Small intestine (tissue), 7 donors: Measurements from ENCODE around the gene ULK2. TPM values are rescaled to one million over a fixed set of nuclear protein-coding genes. Genes with fewer than 3 reads are reported as not detected.

Experiments used
- DNase-seq, 2 donors: peaks; one replicate each; pipeline versions ENCODE4 v3.0.0 to v3.0.0-alpha.2; 2013
- FAIRE-seq: peaks from 2 replicates; lab custom pipeline; 2012; peaks lifted over from hg19 to GRCh38; lab: Jason Lieb, UNC
- H3K27ac ChIP-seq, 3 donors: one replicate each; pipeline ENCODE4 v1.5.1; 2013; ENCODE audit warnings: low read length in 2 of 3, mild to moderate bottlenecking in 2 of 3, control low read depth in 1 of 3, inconsistent platforms in 1 of 3, low read depth in 1 of 3, moderate library complexity in 1 of 3
- H3K27me3 ChIP-seq, 3 donors: one replicate each; pipeline ENCODE4 v1.6.1; 2013; ENCODE audit warnings: low read length in 3 of 3, inconsistent platforms in 1 of 3; ENCODE audit not compliant: control insufficient read depth in 3 of 3, insufficient read depth in 3 of 3
- H3K36me3 ChIP-seq, 3 donors: one replicate each; pipeline ENCODE4 v1.6.1; 2013; ENCODE audit warnings: low read length in 3 of 3, inconsistent platforms in 1 of 3, low read depth in 1 of 3, mild to moderate bottlenecking in 1 of 3, moderate library complexity in 1 of 3; ENCODE audit not compliant: control insufficient read depth in 3 of 3, insufficient read depth in 2 of 3
- H3K4me1 ChIP-seq, 3 donors: one replicate each; pipeline ENCODE4 v1.6.1; 2013; ENCODE audit warnings: low read length in 2 of 3, inconsistent platforms in 1 of 3, low read depth in 1 of 3, mild to moderate bottlenecking in 1 of 3, moderate library complexity in 1 of 3; ENCODE audit not compliant: control insufficient read depth in 3 of 3, insufficient read depth in 2 of 3
- H3K4me3 ChIP-seq, 3 donors: one replicate each; pipeline ENCODE4 v1.5.1; 2013; ENCODE audit warnings: low read length in 3 of 3, control low read depth in 1 of 3, inconsistent platforms in 1 of 3, low read depth in 1 of 3, mild to moderate bottlenecking in 1 of 3, moderate library complexity in 1 of 3
- H3K9me3 ChIP-seq, 2 donors: one replicate each; pipeline ENCODE4 v1.6.1; 2013; ENCODE audit warnings: low read depth in 1 of 2, low read length in 1 of 2; ENCODE audit not compliant: control insufficient read depth in 2 of 2, insufficient read depth in 1 of 2
- WGBS, 3 donors: extraction: QIAGEN DNeasy Blood & Tissue Kit; methylation state at CpG; one replicate each; pipeline ENCODE4 v1.1.7; 2013; 5-methylcytosine and 5-hydroxymethylcytosine counted together
- polyA plus RNA-seq, 4 donors: library from polyadenylated mRNA; stranded (reverse) in 3 of 4; unstranded in 1 of 4; fragments of 200-250 nt in 3 of 4; fragments of 120-200 nt in 1 of 4; gene quantifications; one replicate each; pipeline versions ENCODE4 v1.2.1 to v1.2.3, GENCODE V29; 2013
- donor health status: healthy with polysubstance abuse.
- donor health status: control.
- donor health status: control.
- donor health status: Bipolar disorder and iron deficiency.
- donor health status: healthy.

Gene ULK2
- polyA plus RNA-seq, 4 donors: 1.8 to 11.4 (median 3.5) TPM

DNA sequence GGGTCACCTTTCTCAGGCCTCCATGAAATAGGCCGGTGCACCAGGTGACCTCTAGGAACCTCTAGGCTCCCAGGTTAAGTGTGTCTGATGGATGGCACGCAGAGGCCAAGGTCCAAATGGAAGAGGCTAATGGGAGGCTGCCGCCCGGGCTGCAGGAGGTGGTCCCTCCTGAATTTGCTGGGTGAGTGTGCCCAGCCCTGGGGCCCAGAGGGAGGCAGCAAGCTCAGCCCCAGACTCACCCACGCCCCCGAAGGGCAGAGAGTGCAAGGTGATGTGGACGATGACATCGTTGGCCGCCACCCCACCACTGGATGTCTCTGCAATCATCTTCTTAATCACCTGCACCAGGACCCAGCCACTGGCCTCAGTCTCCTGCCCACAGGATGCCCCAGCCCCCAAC, 129.0 kb downstream of the ULK2 start:
- DNase-seq (no peak), FAIRE-seq (no peak)
- H3K4me1 ChIP-seq: peaks cover 0 to 21% (median 5%) of the 10 kb centered on the region in 3 donors
- H3K9me3 ChIP-seq: no peaks in the 10 kb centered on the region
- H3K27me3 ChIP-seq: no peaks in the 10 kb centered on the region
- H3K36me3 ChIP-seq: no peaks in the 10 kb centered on the region
- no peak overlapping the region for H3K4me3 ChIP-seq
- H3K27ac ChIP-seq: no peak overlapping the region
- 80 to 94% (median 93%) methylated on average over 9 of the region's 9 CpGs for WGBS, 3 donors

DNA sequence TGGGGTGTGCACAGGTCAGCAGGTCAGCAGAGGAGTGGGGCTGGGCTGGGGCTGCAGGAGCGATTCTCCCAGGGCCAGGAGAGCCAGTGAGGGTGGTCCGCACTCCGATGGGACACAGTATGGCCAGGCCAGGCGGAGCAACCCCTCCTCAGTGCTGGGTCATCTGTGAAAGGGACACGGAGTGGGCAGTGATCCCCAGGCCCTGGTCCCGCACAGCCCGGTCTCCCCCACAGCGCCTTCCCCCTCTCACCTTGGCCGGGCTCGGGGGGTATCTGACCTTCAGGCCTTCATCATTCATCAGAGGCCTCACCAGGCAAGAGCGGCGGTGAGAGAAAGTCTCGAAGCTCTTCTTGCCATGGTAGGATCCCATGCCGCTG, 129.7 kb downstream of the ULK2 start:
- Histone ChIP-seq H3K27me3 (no peaks in the 10 kb centered on the region), H3K36me3 (no peaks in the 10 kb centered on the region), H3K9me3 (no peaks in the 10 kb centered on the region), H3K4me1 (peaks cover 0 to 21% (median 5%) of the 10 kb centered on the region in 3 donors), H3K4me3 (no peak overlapping the region), H3K27ac (no peak overlapping the region)
- DNase-seq (no peak), FAIRE-seq (no peak)
- 93 to 99% (median 93%) methylated on average over 11 to 14 of the region's 14 CpGs for WGBS, 3 donors

DNA sequence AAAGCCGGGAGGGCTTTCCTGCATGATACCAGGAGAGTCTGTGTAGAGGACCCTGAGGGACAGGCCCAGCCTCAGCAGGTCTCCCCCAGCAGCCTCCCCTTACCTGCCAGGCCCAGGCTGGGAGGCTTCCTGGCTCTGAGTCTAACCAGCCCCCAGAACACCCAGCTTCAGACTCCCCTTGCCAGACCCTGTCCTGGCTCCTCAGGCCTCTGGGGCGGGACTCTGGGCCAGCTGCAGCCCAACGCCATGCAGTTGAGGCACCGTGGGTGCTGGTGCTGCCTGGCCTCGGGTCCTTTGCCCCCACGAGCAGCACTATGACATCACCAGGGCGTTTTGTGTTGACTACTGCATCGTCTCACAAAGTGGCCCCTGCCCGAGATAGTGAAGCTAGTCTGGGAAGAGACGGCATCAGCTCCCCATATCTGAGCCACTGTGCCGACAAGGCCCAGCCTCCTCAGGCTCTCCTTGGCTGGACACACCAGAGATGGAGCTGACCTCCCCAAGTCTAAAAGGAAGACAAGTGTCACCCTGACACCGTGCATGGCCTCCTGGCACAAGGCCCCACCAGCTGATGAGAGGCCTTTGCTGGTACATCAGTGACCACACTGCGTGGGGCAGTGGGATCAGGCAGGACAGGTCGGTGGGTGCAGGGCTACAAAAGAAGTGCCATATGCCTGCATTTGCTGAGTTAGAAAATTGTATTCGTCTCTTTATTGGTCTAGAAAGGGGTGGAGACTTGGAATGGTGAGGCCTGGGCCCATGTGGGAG, 130.2 kb downstream of the ULK2 start:
- no peak for DNase-seq
- no peaks in the 10 kb centered on the region for H3K36me3 ChIP-seq
- H3K4me1 ChIP-seq: peaks cover 0 to 21% (median 5%) of the 10 kb centered on the region in 3 donors
- no peaks in the 10 kb centered on the region for H3K9me3 ChIP-seq
- H3K27ac ChIP-seq: no peak overlapping the region
- no peaks in the 10 kb centered on the region for H3K27me3 ChIP-seq
- FAIRE-seq: no peak
- no peak overlapping the region for H3K4me3 ChIP-seq
- 77 to 81% (median 80%) methylated on average over 15 of the region's 15 CpGs for WGBS, 3 donors

DNA sequence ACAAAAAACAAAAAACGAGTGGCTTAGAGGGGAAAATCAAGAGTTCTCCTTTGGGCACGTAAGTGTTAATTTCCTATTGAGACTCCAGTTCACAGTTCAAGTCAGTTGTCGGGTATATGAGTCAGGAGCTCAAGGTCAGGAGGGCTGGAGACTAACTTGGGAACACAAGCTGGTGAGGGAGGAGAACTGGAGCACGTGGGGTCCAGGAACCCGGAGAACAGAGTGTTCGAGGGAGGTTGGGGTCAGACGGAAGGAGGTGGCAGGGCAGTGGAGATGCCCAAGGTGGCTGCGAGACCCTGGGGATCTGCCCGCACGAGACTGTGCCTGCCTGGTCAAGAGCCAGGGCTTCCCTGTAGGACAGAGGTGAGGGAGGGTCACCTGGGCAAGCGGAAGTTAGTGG, 131.7 kb downstream of the ULK2 start:
- H3K27ac ChIP-seq: no peak overlapping the region
- no peaks in the 10 kb centered on the region for H3K9me3 ChIP-seq
- DNase-seq: peak; percentile 61 to 81
- no peak overlapping the region for H3K4me3 ChIP-seq
- 42 to 63% (median 49%) methylated on average over 10 to 11 of the region's 11 CpGs for WGBS, 3 donors
- FAIRE-seq: no peak
- no peaks in the 10 kb centered on the region for H3K36me3 ChIP-seq
- H3K27me3 ChIP-seq: no peaks in the 10 kb centered on the region
- peaks cover 0 to 21% (median 5%) of the 10 kb centered on the region in 3 donors for H3K4me1 ChIP-seq

DNA sequence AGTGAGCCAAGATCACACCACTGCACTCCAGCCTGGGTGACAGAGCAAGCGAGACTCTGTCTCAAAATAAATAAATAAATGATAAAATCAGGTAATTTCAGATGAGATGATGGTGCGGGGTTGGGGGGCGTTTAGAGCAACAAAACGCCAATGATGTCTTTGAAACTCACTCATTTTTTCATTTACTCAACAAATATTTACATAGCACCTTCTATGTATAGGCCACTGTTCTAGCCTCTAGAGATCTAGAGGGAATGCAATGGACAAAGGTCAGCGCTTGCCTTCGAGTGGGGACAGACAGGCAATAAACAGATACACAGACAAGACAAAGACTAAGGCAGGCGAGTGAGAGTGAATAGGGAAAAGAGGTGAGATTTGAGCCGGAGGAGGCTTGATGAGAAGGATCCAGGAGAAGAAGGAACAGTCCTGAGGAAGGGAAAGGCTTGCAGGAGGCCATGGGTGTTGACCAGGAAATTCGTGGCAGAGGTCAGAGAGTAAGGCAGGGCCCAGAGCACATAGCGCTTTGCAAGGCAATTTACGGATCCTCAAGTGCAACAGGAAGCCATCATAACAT, 133.7 kb downstream of the ULK2 start:
- Histone ChIP-seq H3K4me1 (peaks cover 0 to 21% (median 5%) of the 10 kb centered on the region in 3 donors), H3K36me3 (no peaks in the 10 kb centered on the region), H3K27me3 (no peaks in the 10 kb centered on the region), H3K9me3 (no peaks in the 10 kb centered on the region), H3K4me3 (no peak overlapping the region), H3K27ac (peak overlapping the region; percentile 51 to 58 (median 58))
- DNase-seq: peak; percentile 64 to 80
- 16 to 51% (median 41%) methylated on average over 11 of the region's 11 CpGs for WGBS, 3 donors
- no peak for FAIRE-seq

DNA sequence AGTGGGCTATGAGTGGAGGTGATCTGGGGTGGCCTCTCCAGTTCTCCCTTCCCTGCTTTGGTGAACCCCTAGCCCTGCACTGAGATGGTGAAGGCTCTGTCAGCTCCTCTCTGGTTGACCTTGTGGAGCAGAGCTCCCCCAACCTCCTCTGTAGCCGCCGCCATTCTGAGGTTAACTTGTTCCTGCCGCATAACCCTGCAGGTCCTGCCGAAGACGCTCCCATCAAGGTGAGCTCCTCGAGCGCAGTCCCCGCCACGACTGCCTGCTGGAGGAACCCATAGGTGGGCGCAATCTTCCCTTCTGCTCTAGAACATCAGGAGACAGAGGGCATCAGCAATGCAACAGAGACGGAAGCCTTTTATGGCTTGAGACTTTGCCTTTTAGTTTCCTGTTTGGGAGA, 136.1 kb downstream of the ULK2 start:
- Histone ChIP-seq H3K4me3 (no peak overlapping the region), H3K27me3 (no peaks in the 10 kb centered on the region), H3K9me3 (peaks cover 0 to 3% of the 10 kb centered on the region in 2 donors), H3K27ac (no peak overlapping the region), H3K36me3 (no peaks in the 10 kb centered on the region), H3K4me1 (peaks cover 3 to 33% (median 7%) of the 10 kb centered on the region in 3 donors)
- DNase-seq (no peak), FAIRE-seq (no peak)
- WGBS, 3 donors: 92 to 96% (median 96%) methylated on average over 11 of the region's 11 CpGs

DNA sequence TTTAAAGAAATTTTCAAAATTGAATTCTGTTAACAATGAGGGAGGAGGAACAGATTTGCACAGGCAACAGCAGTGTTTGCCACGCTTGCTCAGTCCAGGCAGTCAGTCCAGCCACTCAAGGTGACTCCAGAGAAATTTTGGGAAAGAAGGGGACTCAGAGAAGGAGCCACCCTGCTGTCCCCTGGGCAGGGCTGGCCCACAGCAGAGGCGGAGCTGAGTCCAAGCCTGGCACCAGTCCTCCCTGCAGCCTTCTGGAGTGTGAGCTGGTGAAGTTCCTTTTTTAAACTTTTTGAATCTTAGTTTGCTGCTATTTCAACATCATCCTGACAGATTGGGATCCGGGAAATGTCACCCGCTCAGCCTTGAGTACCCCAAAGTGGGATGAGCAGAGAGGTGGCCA, 136.9 kb downstream of the ULK2 start:
- peaks cover 3 to 28% (median 7%) of the 10 kb centered on the region in 3 donors for H3K4me1 ChIP-seq
- no peak overlapping the region for H3K27ac ChIP-seq
- peaks cover 0 to 3% of the 10 kb centered on the region in 2 donors for H3K9me3 ChIP-seq
- no peak for DNase-seq
- H3K36me3 ChIP-seq: no peaks in the 10 kb centered on the region
- no peak for FAIRE-seq
- 84 to 93% (median 84%) methylated on average over 4 of the region's 4 CpGs for WGBS, 3 donors
- no peaks in the 10 kb centered on the region for H3K27me3 ChIP-seq
- H3K4me3 ChIP-seq: no peak overlapping the region

DNA sequence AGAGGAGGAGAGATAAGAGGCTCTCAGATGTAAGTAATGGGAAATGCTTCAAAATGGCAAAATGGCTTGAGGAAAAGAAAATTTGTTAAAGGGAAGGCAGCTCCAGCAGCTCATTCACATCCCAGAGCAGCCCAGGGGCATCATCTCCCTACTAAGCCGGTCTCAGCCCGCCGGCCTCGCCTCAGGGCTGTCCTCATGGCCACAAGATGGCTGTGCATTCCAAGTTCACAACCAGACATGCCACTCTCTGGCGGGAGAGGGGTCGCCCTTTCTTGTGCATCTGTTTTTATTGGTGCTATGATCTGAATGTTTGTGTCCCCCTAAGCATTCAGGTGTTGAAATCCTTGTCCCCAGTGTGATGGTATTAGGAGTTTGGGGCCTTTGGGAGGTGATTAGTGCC, 137.8 kb downstream of the ULK2 start:
- FAIRE-seq (no peak), DNase-seq (no peak)
- H3K27me3 ChIP-seq: no peaks in the 10 kb centered on the region
- no peak overlapping the region for H3K4me3 ChIP-seq
- no peaks in the 10 kb centered on the region for H3K36me3 ChIP-seq
- H3K4me1 ChIP-seq: peaks cover 3 to 26% (median 8%) of the 10 kb centered on the region in 3 donors
- WGBS, 3 donors: 92 to 99% (median 94%) methylated on average over 6 of the region's 6 CpGs
- peaks cover 0 to 3% of the 10 kb centered on the region in 2 donors for H3K9me3 ChIP-seq
- H3K27ac ChIP-seq: no peak overlapping the region
